Gastrocnemius medialis (tissue), 4 donors: ENCODE results near the gene SUPT3H.

Experiments
- POLR2A ChIP-seq, 2 donors: fragments of 450-650 bp; IDR thresholded peaks; one replicate each; pipeline ENCODE4 v1.6.1; 2017; ENCODE audit warnings: antibody characterized with exemption in 2 of 2, mild to moderate bottlenecking in 2 of 2, moderate library complexity in 2 of 2
- TF ChIP-seq, protein P1 (sequence below), 5 experiments: fragments of 450-650 bp in 3 of 5; fragments of 200-600 bp in 2 of 5; sonication (generic) in 2 of 5; IDR thresholded peaks in 4 of 5; conservative IDR thresholded peaks in 1 of 5; 1 replicate in 4 of 5; 2 replicates in 1 of 5; pipeline ENCODE4 v1.5.1; 2016 to 2019; ENCODE audit warnings: antibody characterized with exemption in 5 of 5, mild to moderate bottlenecking in 3 of 5, moderate library complexity in 3 of 5

DNA sequence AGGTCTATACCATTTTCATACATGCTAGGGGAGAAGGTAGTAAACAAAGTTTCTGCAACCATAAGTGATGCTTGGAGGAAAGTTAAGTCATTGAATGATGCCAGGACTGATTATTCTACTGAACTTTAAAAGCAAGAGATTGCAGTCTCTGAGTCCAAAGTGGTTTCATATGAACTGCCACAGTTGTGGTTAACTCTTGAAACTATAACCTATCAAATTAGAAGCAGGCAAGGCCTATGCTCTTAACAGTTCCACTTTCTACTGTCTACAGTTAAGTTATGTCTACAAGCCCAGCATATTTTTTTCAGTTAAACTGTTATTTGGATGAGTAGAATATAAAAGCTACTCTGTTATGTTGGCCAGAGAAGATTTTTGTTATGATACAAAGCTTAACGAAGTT is 376.1 kb downstream of the SUPT3H start:
- TF ChIP-seq, protein P1, sequence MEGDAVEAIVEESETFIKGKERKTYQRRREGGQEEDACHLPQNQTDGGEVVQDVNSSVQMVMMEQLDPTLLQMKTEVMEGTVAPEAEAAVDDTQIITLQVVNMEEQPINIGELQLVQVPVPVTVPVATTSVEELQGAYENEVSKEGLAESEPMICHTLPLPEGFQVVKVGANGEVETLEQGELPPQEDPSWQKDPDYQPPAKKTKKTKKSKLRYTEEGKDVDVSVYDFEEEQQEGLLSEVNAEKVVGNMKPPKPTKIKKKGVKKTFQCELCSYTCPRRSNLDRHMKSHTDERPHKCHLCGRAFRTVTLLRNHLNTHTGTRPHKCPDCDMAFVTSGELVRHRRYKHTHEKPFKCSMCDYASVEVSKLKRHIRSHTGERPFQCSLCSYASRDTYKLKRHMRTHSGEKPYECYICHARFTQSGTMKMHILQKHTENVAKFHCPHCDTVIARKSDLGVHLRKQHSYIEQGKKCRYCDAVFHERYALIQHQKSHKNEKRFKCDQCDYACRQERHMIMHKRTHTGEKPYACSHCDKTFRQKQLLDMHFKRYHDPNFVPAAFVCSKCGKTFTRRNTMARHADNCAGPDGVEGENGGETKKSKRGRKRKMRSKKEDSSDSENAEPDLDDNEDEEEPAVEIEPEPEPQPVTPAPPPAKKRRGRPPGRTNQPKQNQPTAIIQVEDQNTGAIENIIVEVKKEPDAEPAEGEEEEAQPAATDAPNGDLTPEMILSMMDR (IDR thresholded peaks at IDR 0.05 in 4 of 5, conservative IDR thresholded peaks at IDR 0.05 in 1 of 5): no peak
- TF ChIP-seq POLR2A (IDR thresholded peaks at IDR 0.05): no peak
